ENCODE measurements around the gene NFIB.

DNA sequence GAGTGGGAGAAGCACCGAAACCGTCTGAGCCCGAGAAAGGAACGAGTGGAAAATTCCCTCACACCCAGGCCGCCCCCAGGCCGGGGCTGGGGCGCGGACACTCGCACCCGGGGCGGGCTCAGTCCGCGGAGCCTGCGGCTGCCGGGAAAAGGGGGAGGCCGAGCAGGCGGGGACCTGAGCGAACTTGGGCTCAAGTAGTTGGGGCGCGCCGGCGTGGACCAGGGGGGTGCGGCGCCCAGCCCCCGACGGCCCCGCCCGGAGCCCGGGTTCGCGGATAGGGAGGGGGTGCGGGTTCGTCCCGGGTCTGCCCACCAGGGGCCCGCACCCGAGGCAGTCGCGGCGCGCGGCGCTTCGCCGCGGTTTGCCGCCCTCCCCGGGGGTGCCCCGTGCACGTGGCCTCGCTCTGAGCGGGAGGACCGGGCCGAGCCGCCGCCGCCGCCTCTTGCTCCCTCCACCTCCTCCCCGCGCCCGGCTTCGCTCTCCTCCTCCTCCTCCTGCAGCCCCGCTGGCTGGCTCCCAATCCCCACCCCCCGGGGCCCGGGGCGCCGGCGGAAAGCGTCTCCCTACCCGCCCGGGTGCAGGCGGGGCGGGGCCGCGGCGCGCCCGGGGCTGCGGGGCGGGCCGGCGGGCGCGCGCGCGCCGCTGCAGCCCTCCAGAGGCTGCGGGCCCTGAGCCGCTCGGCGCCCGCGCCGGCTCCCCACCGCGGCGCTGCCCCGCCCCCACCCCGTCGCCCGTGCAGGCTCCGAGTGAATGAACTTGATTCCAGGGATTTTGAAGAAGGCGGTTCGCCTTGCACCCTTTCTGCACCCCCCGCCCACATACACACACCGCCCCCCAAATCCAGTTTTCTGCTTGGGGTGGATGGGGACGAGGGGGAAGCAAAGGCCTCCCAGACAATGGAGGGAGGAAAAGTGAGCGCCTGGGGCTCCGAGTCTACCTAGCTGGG, 1.3 kb upstream of the NFIB start:
- TF ChIP-seq SUZ12 (IDR thresholded peaks at IDR 0.05; ENCODE audit: low read length) (no peak), POLR2A (IDR thresholded peaks at IDR 0.05; ENCODE audit: control extremely low read depth in 1 of 2, low read depth in 2 of 2, low read length in 2 of 2) (peak in 1 of 2 experiments; percentile 51; a peak in 2 of 3 replicates), BCL11A (IDR thresholded peaks at IDR 0.05; ENCODE audit: low read depth in 2 of 2, low read length in 2 of 2) (no peak), EGR1 (IDR thresholded peaks at IDR 0.05; ENCODE audit: borderline replicate concordance, low read depth, low read length) (no peak; the same call in 1 of the 2 replicates), RFX5 (IDR thresholded peaks at IDR 0.05; ENCODE audit: borderline replicate concordance, low read depth, low read length) (no peak), GTF2F1 (IDR thresholded peaks at IDR 0.05; ENCODE audit: borderline replicate concordance, low read depth, low read length) (no peak)
- TF ChIP-seq, protein P1, sequence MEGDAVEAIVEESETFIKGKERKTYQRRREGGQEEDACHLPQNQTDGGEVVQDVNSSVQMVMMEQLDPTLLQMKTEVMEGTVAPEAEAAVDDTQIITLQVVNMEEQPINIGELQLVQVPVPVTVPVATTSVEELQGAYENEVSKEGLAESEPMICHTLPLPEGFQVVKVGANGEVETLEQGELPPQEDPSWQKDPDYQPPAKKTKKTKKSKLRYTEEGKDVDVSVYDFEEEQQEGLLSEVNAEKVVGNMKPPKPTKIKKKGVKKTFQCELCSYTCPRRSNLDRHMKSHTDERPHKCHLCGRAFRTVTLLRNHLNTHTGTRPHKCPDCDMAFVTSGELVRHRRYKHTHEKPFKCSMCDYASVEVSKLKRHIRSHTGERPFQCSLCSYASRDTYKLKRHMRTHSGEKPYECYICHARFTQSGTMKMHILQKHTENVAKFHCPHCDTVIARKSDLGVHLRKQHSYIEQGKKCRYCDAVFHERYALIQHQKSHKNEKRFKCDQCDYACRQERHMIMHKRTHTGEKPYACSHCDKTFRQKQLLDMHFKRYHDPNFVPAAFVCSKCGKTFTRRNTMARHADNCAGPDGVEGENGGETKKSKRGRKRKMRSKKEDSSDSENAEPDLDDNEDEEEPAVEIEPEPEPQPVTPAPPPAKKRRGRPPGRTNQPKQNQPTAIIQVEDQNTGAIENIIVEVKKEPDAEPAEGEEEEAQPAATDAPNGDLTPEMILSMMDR (IDR thresholded peaks at IDR 0.05; ENCODE audit: control extremely low read depth in 1 of 3, insufficient read depth in 1 of 3, low read depth in 1 of 3, low read length in 3 of 3), result no peak
